HepG2 (cell line): ENCODE measurements around the gene AIDA. TPM values are rescaled to one million over a fixed set of nuclear protein-coding genes. Genes with fewer than 3 reads are reported as not detected.

Experiments
- CREM ChIP-seq, 2 experiments: sonication (generic) in 1 of 2; formaldehyde crosslinking in 1 of 2; IDR thresholded peaks; 2 replicates each; pipeline versions ENCODE4 v1.4.0 to v1.6.1; 2016 to 2020; ENCODE audit warnings: antibody characterized with exemption in 1 of 2, mild to moderate bottlenecking in 1 of 2, missing genetic modification reagents in 1 of 2
- EP300 ChIP-seq, 3 experiments: sonication (generic) in 1 of 3; formaldehyde crosslinking in 1 of 3; IDR thresholded peaks; 2 replicates each; pipeline versions ENCODE4 v1.5.1 to v1.6.1; 2011 to 2020; ENCODE audit warnings: low read depth in 2 of 3, low read length in 2 of 3, borderline replicate concordance in 1 of 3, improper control_type of control experiment in 1 of 3, mild to moderate bottlenecking in 1 of 3, missing genetic modification reagents in 1 of 3, moderate library complexity in 1 of 3
- HBP1 ChIP-seq: IDR thresholded peaks from 2 replicates; pipeline ENCODE4 v1.6.1; 2016; ENCODE audit warnings: low read depth, control low read depth
- HIVEP1 ChIP-seq: sonication (generic); formaldehyde crosslinking; IDR thresholded peaks from 2 replicates; pipeline ENCODE4 v1.4.0; 2020; ENCODE audit warnings: mild to moderate bottlenecking, missing genetic modification reagents
- IRX3 ChIP-seq: sonication (generic); formaldehyde crosslinking; IDR thresholded peaks from 2 replicates; pipeline ENCODE4 v1.8.1; 2023; ENCODE audit warnings: mild to moderate bottlenecking, low read depth, missing genetic modification reagents, borderline replicate concordance
- KLF11 ChIP-seq: IDR thresholded peaks from 2 replicates; pipeline ENCODE4 v1.6.1; 2016; ENCODE audit warnings: missing compliant biosample characterization
- MAZ ChIP-seq, 2 experiments: sonication (generic) in 1 of 2; formaldehyde crosslinking in 1 of 2; IDR thresholded peaks; 2 replicates each; pipeline versions ENCODE4 v1.5.0 to v1.6.1; 2012 to 2020; ENCODE audit warnings: low read depth in 2 of 2, mild to moderate bottlenecking in 2 of 2, borderline replicate concordance in 1 of 2, improper control_type of control experiment in 1 of 2, low read length in 1 of 2, missing genetic modification reagents in 1 of 2, moderate library complexity in 1 of 2
- NR2F6 ChIP-seq, 2 experiments: IDR thresholded peaks; 2 replicates each; pipeline ENCODE4 v1.6.1; 2016; ENCODE audit warnings: antibody characterized with exemption in 1 of 2, mild to moderate bottlenecking in 1 of 2
- POGK ChIP-seq: sonication (generic); formaldehyde crosslinking; conservative IDR thresholded peaks from 2 replicates; pipeline ENCODE4 v1.8.0; 2022; ENCODE audit warnings: mild to moderate bottlenecking, moderate library complexity, missing genetic modification reagents
- RBFOX2 ChIP-seq: fragments of 200-400 bp; formaldehyde crosslinking; IDR thresholded peaks from 2 replicates; pipeline ENCODE4 v1.6.1; 2017; ENCODE audit warnings: low read depth, mild to moderate bottlenecking, low read length
- ZFP36 ChIP-seq: fragments of 150-350 bp; IDR thresholded peaks from 2 replicates; pipeline ENCODE4 v1.6.1; 2018; ENCODE audit warnings: borderline replicate concordance, low read length, low read depth; ENCODE audit not compliant: partially characterized antibody
- ZFP37 ChIP-seq: sonication (generic); formaldehyde crosslinking; IDR thresholded peaks from 2 replicates; pipeline ENCODE4 v1.4.0; 2020; ENCODE audit warnings: missing genetic modification reagents, borderline replicate concordance
- ZNF33B ChIP-seq: sonication (generic); formaldehyde crosslinking; IDR thresholded peaks from 2 replicates; pipeline ENCODE4 v1.5.1; 2020; ENCODE audit warnings: mild to moderate bottlenecking, missing genetic modification reagents
- ZNF510 ChIP-seq: sonication (generic); formaldehyde crosslinking; IDR thresholded peaks from 2 replicates; pipeline ENCODE4 v1.4.0; 2020; ENCODE audit warnings: low read depth, mild to moderate bottlenecking, missing genetic modification reagents
- ZNF670 ChIP-seq: sonication (generic); formaldehyde crosslinking; IDR thresholded peaks from 2 replicates; pipeline ENCODE4 v1.8.0; 2022; ENCODE audit warnings: mild to moderate bottlenecking, missing genetic modification reagents, borderline replicate concordance
- ZSCAN29 ChIP-seq: sonication (generic); formaldehyde crosslinking; conservative IDR thresholded peaks from 2 replicates; pipeline ENCODE4 v1.4.0; 2020; ENCODE audit warnings: mild to moderate bottlenecking, missing genetic modification reagents
- polyA plus RNA-seq, 8 experiments: library from polyadenylated mRNA; depleted of rRNA in 3 of 8; stranded (reverse) in 7 of 8; unstranded in 1 of 8; fragments of >200 nt; fragmentation: Illumina TruSeq in 4 of 8; extraction: Trizol in 4 of 8; gene quantifications; 2 replicates each; pipeline versions ENCODE4 v1.2.1 to v1.2.3, GENCODE V29; 2011 to 2016; ENCODE audit warnings: low read depth in 4 of 8, missing spikeins in 1 of 8, mixed read lengths in 1 of 8; ENCODE audit not compliant: insufficient read depth in 1 of 8
- total RNA-seq, 5 experiments: library from RNA; depleted of rRNA; stranded (reverse); fragments of >200 nt; fragmentation: Illumina TruSeq; extraction: Trizol; gene quantifications; 2 replicates each; pipeline ENCODE4 v1.2.3, GENCODE V29; 2016; ENCODE audit warnings: low read depth in 1 of 5
- TF ChIP-seq, protein P1 (sequence below): sonication (generic); formaldehyde crosslinking; IDR thresholded peaks from 2 replicates; pipeline ENCODE4 v1.5.1; 2020; ENCODE audit warnings: mild to moderate bottlenecking, moderate library complexity, missing genetic modification reagents
- TF ChIP-seq, protein P2 (sequence below): sonication (generic); formaldehyde crosslinking; IDR thresholded peaks from 2 replicates; pipeline ENCODE4 v1.8.1; 2023; ENCODE audit warnings: mild to moderate bottlenecking, missing genetic modification reagents
- TF ChIP-seq, protein P3 (sequence below): sonication (generic); formaldehyde crosslinking; IDR thresholded peaks from 2 replicates; pipeline ENCODE4 v1.5.0; 2020; ENCODE audit warnings: missing genetic modification reagents

Gene AIDA
- total and polyA plus RNA-seq, 2 of the 13 experiments (the other 11 are each of a cell fraction or from before 2014, with no cell fraction given), result 17.5 to 35.4 TPM

- peak; percentile 99 for TF ChIP-seq CREM (IDR thresholded peaks at IDR 0.05)
- peak; percentile 86 for TF ChIP-seq CREM (CRISPR knock-in tag; IDR thresholded peaks at IDR 0.05)
- TF ChIP-seq ZSCAN29 (CRISPR knock-in tag), result 0 out of 2 replicates have a peak, but pooled peaks have one; percentile 69
- TF ChIP-seq IRX3, result no peak
- TF ChIP-seq HIVEP1 (CRISPR knock-in tag), result peak; percentile 33; the same call in 1 of the 2 replicates
- TF ChIP-seq, protein P1, sequence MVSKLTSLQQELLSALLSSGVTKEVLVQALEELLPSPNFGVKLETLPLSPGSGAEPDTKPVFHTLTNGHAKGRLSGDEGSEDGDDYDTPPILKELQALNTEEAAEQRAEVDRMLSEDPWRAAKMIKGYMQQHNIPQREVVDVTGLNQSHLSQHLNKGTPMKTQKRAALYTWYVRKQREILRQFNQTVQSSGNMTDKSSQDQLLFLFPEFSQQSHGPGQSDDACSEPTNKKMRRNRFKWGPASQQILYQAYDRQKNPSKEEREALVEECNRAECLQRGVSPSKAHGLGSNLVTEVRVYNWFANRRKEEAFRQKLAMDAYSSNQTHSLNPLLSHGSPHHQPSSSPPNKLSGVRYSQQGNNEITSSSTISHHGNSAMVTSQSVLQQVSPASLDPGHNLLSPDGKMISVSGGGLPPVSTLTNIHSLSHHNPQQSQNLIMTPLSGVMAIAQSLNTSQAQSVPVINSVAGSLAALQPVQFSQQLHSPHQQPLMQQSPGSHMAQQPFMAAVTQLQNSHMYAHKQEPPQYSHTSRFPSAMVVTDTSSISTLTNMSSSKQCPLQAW (CRISPR knock-in tag), result peak; percentile 88
- peak; percentile 72; the same call in 1 of the 2 replicates for TF ChIP-seq ZNF510 (CRISPR knock-in tag)
- peak; percentile 75 for TF ChIP-seq RBFOX2
- peak; percentile 21; the same call in 1 of the 2 replicates for TF ChIP-seq ZNF670 (CRISPR knock-in tag)
- TF ChIP-seq HBP1 (CRISPR knock-in tag), result peak; percentile 25; the same call in 1 of the 2 replicates
- peak; percentile 87 for TF ChIP-seq POGK
- TF ChIP-seq ZFP37 (CRISPR knock-in tag), result no peak
- TF ChIP-seq ZFP36, result no peak
- peak in 1 of 2 experiments; percentile 47; a peak in 2 of 4 replicates for TF ChIP-seq EP300 (IDR thresholded peaks at IDR 0.05; ENCODE audit: low read depth in 2 of 2, low read length in 2 of 2)
- no peak for TF ChIP-seq EP300 (CRISPR knock-in tag; IDR thresholded peaks at IDR 0.05; ENCODE audit: borderline replicate concordance)
- 0 out of 2 replicates have a peak, but pooled peaks have one; percentile 35 for TF ChIP-seq ZNF33B (CRISPR knock-in tag)
- TF ChIP-seq, protein P2, sequence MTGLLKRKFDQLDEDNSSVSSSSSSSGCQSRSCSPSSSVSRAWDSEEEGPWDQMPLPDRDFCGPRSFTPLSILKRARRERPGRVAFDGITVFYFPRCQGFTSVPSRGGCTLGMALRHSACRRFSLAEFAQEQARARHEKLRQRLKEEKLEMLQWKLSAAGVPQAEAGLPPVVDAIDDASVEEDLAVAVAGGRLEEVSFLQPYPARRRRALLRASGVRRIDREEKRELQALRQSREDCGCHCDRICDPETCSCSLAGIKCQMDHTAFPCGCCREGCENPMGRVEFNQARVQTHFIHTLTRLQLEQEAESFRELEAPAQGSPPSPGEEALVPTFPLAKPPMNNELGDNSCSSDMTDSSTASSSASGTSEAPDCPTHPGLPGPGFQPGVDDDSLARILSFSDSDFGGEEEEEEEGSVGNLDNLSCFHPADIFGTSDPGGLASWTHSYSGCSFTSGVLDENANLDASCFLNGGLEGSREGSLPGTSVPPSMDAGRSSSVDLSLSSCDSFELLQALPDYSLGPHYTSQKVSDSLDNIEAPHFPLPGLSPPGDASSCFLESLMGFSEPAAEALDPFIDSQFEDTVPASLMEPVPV (CRISPR knock-in tag), result peak; percentile 54; the same call in 1 of the 2 replicates
- TF ChIP-seq MAZ (IDR thresholded peaks at IDR 0.05; ENCODE audit: borderline replicate concordance, low read depth, low read length), result no peak
- peak; percentile 68 for TF ChIP-seq MAZ (CRISPR knock-in tag; IDR thresholded peaks at IDR 0.05; ENCODE audit: low read depth)
- no peak for TF ChIP-seq KLF11 (CRISPR knock-in tag)
- TF ChIP-seq, protein P3, sequence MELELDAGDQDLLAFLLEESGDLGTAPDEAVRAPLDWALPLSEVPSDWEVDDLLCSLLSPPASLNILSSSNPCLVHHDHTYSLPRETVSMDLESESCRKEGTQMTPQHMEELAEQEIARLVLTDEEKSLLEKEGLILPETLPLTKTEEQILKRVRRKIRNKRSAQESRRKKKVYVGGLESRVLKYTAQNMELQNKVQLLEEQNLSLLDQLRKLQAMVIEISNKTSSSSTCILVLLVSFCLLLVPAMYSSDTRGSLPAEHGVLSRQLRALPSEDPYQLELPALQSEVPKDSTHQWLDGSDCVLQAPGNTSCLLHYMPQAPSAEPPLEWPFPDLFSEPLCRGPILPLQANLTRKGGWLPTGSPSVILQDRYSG, result no peak
- TF ChIP-seq NR2F6 (IDR thresholded peaks at IDR 0.05), result no peak
- TF ChIP-seq NR2F6 (CRISPR knock-in tag; IDR thresholded peaks at IDR 0.05), result no peak
These were observed 68.2 kb downstream of the AIDA start (continued) for GRCh38 chr1:222643938-222644635.
